ENCODE results near the gene C2CD4A. TPM values are rescaled to one million over a fixed set of nuclear protein-coding genes. Genes with fewer than 3 reads are reported as not detected.

The C2CD4A gene
- total and polyA plus RNA-seq, 2 of the 4 experiments (the other 2 are of a cell fraction): not detected

- Histone ChIP-seq H3K9me3 (ENCODE audit: control insufficient read depth, insufficient read depth, low read length) (no peaks in the 10 kb centered on the region), H3K9me1 (ENCODE audit: insufficient read depth, low read length) (peaks cover 2% of the 10 kb centered on the region; the same call in 1 of the 2 replicates), H4K91ac (ENCODE audit: insufficient read depth, low read depth, low read length) (no peak overlapping the region), H3K4me1 (ENCODE audit: control insufficient read depth, insufficient read depth, low read length) (no peaks in the 10 kb centered on the region), H4K5ac (ENCODE audit: low read depth, low read length) (no peak overlapping the region), H4K8ac (ENCODE audit: low read depth in 2 of 2, low read length in 2 of 2) (no peak overlapping the region), H3K79me1 (ENCODE audit: low read depth in 1 of 2, low read length in 2 of 2) (peaks cover 12 to 32% of the 10 kb centered on the region in 2 experiments; a peak in 3 of 4 replicates), H3K18ac (ENCODE audit: low read depth, low read length) (no peak overlapping the region), H2BK5ac (ENCODE audit: low read depth, low read length, poor library complexity, severe bottlenecking) (no peak overlapping the region), H3K9ac (ENCODE audit: low read depth, low read length) (no peak overlapping the region), H2BK120ac (ENCODE audit: low read depth, low read length) (no peak overlapping the region), H3K23ac (ENCODE audit: low read depth, low read length) (no peak overlapping the region), H2AK9ac (replicated peaks; ENCODE audit: low read depth, low read length, poor library complexity) (no peak overlapping the region), H2BK20ac (ENCODE audit: low read depth, low read length) (no peak overlapping the region), H3K36me3 (ENCODE audit: control insufficient read depth, insufficient read depth, low read length) (no peaks in the 10 kb centered on the region), H2AFZ (replicated peaks; ENCODE audit: low read length, poor library complexity) (no peak overlapping the region), H3K27ac (ENCODE audit: insufficient read depth, low read length) (no peak overlapping the region), H2BK15ac (ENCODE audit: low read depth, low read length) (no peak overlapping the region), H4K20me1 (ENCODE audit: insufficient read depth, low read length) (peaks cover 6% of the 10 kb centered on the region; the same call in 1 of the 2 replicates), H3K4ac (ENCODE audit: low read depth, low read length) (no peak overlapping the region), H3K27me3 (ENCODE audit: control insufficient read depth, insufficient read depth, low read length) (peaks cover 4% of the 10 kb centered on the region; the same call in 1 of the 2 replicates), H3K4me3 (ENCODE audit: insufficient read depth, low read depth, low read length) (no peak overlapping the region), H2AK5ac (ENCODE audit: low read depth, low read length) (no peak overlapping the region), H3K56ac (ENCODE audit: extremely low read depth, insufficient read depth, low read length) (no peak overlapping the region), H3K14ac (replicated peaks; ENCODE audit: low read depth, low read length) (no peak overlapping the region), H3K4me2 (ENCODE audit: low read depth, low read length) (no peak overlapping the region)
- ATAC-seq (ENCODE audit: low read depth) (no peak), DNase-seq (no peak)
- in situ Hi-C loops (cut with MboI; ENCODE audit: low sequenced_read_pairs) (no loop called here), intact Hi-C loops (cut with micrococcal nuclease) (no loop called here), dilution Hi-C loops (cut with HindIII; ENCODE audit: low sequenced_read_pairs, unreplicated experiment) (no loop called here)
- ChIA-PET CTCF (no interaction called here), POLR2A (ENCODE audit: unreplicated experiment) (no interaction called here)
- no TSS peak for BruUV-seq (replicated peaks)
- no CpG with 5 or more reads among the region's 4 CpGs for WGBS, 2 experiments (ENCODE audit: extremely low coverage in 2 of 2, insufficient read length in 1 of 2)
- no peak for TF ChIP-seq MAZ (IDR thresholded peaks at IDR 0.05; ENCODE audit: borderline replicate concordance, low read depth, low read length)
- no peak for TF ChIP-seq MAFK (IDR thresholded peaks at IDR 0.05; ENCODE audit: low read depth, low read length)
- no peak for TF ChIP-seq SMC3 (IDR thresholded peaks at IDR 0.05; ENCODE audit: low read depth, low read length)
- TF ChIP-seq POLR2A (IDR thresholded peaks at IDR 0.05; ENCODE audit: low read depth, low read length): no peak
- no peak for TF ChIP-seq CEBPB (IDR thresholded peaks at IDR 0.05; ENCODE audit: low read depth, low read length)
- TF ChIP-seq, protein P1, sequence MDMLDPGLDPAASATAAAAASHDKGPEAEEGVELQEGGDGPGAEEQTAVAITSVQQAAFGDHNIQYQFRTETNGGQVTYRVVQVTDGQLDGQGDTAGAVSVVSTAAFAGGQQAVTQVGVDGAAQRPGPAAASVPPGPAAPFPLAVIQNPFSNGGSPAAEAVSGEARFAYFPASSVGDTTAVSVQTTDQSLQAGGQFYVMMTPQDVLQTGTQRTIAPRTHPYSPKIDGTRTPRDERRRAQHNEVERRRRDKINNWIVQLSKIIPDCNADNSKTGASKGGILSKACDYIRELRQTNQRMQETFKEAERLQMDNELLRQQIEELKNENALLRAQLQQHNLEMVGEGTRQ (IDR thresholded peaks at IDR 0.05; ENCODE audit: low read depth, low read length): no peak
- TF ChIP-seq MXI1 (IDR thresholded peaks at IDR 0.05; ENCODE audit: borderline replicate concordance, low read depth, low read length): no peak
- TF ChIP-seq RCOR1 (IDR thresholded peaks at IDR 0.05; ENCODE audit: insufficient replicate concordance, low read length): no peak
- no peak for TF ChIP-seq RFX5 (IDR thresholded peaks at IDR 0.05; ENCODE audit: low read depth, low read length)
- TF ChIP-seq, protein P2, sequence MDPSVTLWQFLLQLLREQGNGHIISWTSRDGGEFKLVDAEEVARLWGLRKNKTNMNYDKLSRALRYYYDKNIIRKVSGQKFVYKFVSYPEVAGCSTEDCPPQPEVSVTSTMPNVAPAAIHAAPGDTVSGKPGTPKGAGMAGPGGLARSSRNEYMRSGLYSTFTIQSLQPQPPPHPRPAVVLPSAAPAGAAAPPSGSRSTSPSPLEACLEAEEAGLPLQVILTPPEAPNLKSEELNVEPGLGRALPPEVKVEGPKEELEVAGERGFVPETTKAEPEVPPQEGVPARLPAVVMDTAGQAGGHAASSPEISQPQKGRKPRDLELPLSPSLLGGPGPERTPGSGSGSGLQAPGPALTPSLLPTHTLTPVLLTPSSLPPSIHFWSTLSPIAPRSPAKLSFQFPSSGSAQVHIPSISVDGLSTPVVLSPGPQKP (IDR thresholded peaks at IDR 0.05; ENCODE audit: borderline replicate concordance, low read depth, low read length): no peak
- TF ChIP-seq FOS (IDR thresholded peaks at IDR 0.05; ENCODE audit: low read depth, low read length): no peak
- no peak for TF ChIP-seq RAD21 (IDR thresholded peaks at IDR 0.05; ENCODE audit: low read length)
- no peak for TF ChIP-seq NFE2L2 (IDR thresholded peaks at IDR 0.05; ENCODE audit: low read depth, low read length)
- no peak for TF ChIP-seq BHLHE40 (IDR thresholded peaks at IDR 0.05; ENCODE audit: low read depth, low read length)
- TF ChIP-seq, protein P3, sequence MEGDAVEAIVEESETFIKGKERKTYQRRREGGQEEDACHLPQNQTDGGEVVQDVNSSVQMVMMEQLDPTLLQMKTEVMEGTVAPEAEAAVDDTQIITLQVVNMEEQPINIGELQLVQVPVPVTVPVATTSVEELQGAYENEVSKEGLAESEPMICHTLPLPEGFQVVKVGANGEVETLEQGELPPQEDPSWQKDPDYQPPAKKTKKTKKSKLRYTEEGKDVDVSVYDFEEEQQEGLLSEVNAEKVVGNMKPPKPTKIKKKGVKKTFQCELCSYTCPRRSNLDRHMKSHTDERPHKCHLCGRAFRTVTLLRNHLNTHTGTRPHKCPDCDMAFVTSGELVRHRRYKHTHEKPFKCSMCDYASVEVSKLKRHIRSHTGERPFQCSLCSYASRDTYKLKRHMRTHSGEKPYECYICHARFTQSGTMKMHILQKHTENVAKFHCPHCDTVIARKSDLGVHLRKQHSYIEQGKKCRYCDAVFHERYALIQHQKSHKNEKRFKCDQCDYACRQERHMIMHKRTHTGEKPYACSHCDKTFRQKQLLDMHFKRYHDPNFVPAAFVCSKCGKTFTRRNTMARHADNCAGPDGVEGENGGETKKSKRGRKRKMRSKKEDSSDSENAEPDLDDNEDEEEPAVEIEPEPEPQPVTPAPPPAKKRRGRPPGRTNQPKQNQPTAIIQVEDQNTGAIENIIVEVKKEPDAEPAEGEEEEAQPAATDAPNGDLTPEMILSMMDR (conservative IDR thresholded peaks at IDR 0.05; ENCODE audit: low read depth, low read length): no peak
- no peak for TF ChIP-seq CHD1 (IDR thresholded peaks at IDR 0.05; ENCODE audit: low read depth, low read length)
Measured at GRCh38 chr15:62057341-62057980, 9.3 kb upstream of the C2CD4A start.

Data from IMR-90 (cell line).